ENCODE data around the gene ATP10B.

- TF ChIP-seq TEAD4 (CRISPR knock-in tag; IDR thresholded peaks at IDR 0.05) (no peak), ZNF671 (CRISPR knock-in tag; IDR thresholded peaks at IDR 0.05) (no peak), HMGXB4 (CRISPR knock-in tag; IDR thresholded peaks at IDR 0.05) (no peak), ATF3 (CRISPR knock-in tag; conservative IDR thresholded peaks at IDR 0.05) (no peak), ZNF219 (CRISPR knock-in tag; IDR thresholded peaks at IDR 0.05; ENCODE audit: borderline replicate concordance) (no peak), NR1H2 (CRISPR knock-in tag; IDR thresholded peaks at IDR 0.05) (no peak), ZBTB21 (CRISPR knock-in tag; IDR thresholded peaks at IDR 0.05; ENCODE audit: borderline replicate concordance) (no peak)
- TF ChIP-seq, protein P1, sequence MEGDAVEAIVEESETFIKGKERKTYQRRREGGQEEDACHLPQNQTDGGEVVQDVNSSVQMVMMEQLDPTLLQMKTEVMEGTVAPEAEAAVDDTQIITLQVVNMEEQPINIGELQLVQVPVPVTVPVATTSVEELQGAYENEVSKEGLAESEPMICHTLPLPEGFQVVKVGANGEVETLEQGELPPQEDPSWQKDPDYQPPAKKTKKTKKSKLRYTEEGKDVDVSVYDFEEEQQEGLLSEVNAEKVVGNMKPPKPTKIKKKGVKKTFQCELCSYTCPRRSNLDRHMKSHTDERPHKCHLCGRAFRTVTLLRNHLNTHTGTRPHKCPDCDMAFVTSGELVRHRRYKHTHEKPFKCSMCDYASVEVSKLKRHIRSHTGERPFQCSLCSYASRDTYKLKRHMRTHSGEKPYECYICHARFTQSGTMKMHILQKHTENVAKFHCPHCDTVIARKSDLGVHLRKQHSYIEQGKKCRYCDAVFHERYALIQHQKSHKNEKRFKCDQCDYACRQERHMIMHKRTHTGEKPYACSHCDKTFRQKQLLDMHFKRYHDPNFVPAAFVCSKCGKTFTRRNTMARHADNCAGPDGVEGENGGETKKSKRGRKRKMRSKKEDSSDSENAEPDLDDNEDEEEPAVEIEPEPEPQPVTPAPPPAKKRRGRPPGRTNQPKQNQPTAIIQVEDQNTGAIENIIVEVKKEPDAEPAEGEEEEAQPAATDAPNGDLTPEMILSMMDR (IDR thresholded peaks at IDR 0.05) = no peak
- TF ChIP-seq, protein P2, sequence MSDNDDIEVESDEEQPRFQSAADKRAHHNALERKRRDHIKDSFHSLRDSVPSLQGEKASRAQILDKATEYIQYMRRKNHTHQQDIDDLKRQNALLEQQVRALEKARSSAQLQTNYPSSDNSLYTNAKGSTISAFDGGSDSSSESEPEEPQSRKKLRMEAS (CRISPR knock-in tag; IDR thresholded peaks at IDR 0.05) = no peak
Measured at GRCh38 chr5:160692271-160692670, 159.7 kb downstream of the ATP10B start.

Data from WTC11 (cell line).